BJ (cell line): ENCODE results near the gene C1QBP. TPM values are rescaled to one million over a fixed set of nuclear protein-coding genes. Genes with fewer than 3 reads are reported as not detected.
"Not testable (repeated sequence)": the region's sequence is repeated elsewhere in the genome, so short reads cannot be mapped to it uniquely, and the experiment has no call there.

Experiments used
- CTCF ChIA-PET: fragments of 350-600 bp; formaldehyde crosslinking; extraction: SDS; loops from one replicate; lab custom pipeline; 2021; ENCODE audit warnings: antibody characterized with exemption, inconsistent platforms; lab: Yijun Ruan, JAX
- POLR2A ChIA-PET: fragments of 300-600 bp; sonication (Branson Sonifier 250); formaldehyde crosslinking; extraction: SDS; loops from one replicate; lab custom pipeline; 2021; ENCODE audit warnings: antibody characterized with exemption; lab: Charles Lee
- DNase-seq: peaks from one replicate; pipeline ENCODE4 v3.0.0-alpha.2; 2011; ENCODE audit warnings: low read depth
- H3K27me3 ChIP-seq: 2 replicates; pipeline ENCODE4 v1.6.0; 2011; ENCODE audit warnings: low read length; ENCODE audit not compliant: control insufficient read depth, insufficient read depth
- H3K36me3 ChIP-seq: 2 replicates; pipeline ENCODE4 v1.5.1; 2011; ENCODE audit warnings: low read length; ENCODE audit not compliant: control insufficient read depth, insufficient read depth
- H3K4me3 ChIP-seq: 2 replicates; pipeline ENCODE4 v1.5.1; 2011; ENCODE audit warnings: low read depth, mild to moderate bottlenecking, control low read depth, low read length
- polyA plus RNA-seq: library from polyadenylated mRNA; depleted of rRNA; stranded (reverse); fragments of >200 nt; gene quantifications from 2 replicates; pipeline ENCODE4 v1.2.3, GENCODE V29; 2011
- TF ChIP-seq, protein P1 (sequence below): IDR thresholded peaks from 2 replicates; pipeline ENCODE4 v1.5.1; 2011; ENCODE audit warnings: low read depth, mild to moderate bottlenecking, control low read depth, inconsistent platforms, low read length, moderate library complexity; ENCODE audit not compliant: insufficient read depth

The C1QBP gene
- polyA plus RNA-seq, 1 experiment, result 63.8 TPM

DNA sequence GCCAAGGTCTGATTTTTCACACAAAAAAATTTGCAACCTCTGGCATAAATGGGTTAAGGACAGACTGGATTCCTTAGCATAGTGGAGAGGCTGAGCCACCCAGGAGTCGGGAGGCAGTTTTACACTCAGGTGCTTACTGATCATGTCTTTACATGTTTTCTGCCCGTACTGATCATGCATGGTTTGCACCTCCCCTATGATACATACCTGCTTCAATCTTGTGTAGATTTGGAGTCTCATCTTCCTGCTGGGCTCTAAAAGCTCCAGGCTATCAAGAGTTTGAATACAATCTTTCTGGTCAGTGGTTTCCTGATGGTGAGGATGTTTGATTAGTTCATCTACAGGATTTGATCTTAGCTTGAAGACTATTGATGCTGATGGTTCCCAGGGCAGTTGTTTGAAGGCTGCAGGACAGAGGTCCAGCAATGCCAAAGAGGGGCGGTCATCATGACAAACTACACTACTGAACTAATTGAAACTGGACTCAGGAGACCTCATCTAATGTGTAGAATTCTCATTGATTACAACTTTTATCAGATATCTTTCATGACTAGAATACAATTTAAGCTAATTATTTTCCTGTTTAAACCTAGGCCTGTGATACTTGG is 6.9 kb downstream of the C1QBP start:
- ChIA-PET CTCF (interaction anchor here (1.1 to 8.2 kb wide), 2 partner anchors 8 to 20 kb away, joined by 3 to 69 read pairs; partner anchors contain the start of gene C1QBP), POLR2A (no interaction called here)
- no peak overlapping the region for H3K4me3 ChIP-seq
- TF ChIP-seq, protein P1, sequence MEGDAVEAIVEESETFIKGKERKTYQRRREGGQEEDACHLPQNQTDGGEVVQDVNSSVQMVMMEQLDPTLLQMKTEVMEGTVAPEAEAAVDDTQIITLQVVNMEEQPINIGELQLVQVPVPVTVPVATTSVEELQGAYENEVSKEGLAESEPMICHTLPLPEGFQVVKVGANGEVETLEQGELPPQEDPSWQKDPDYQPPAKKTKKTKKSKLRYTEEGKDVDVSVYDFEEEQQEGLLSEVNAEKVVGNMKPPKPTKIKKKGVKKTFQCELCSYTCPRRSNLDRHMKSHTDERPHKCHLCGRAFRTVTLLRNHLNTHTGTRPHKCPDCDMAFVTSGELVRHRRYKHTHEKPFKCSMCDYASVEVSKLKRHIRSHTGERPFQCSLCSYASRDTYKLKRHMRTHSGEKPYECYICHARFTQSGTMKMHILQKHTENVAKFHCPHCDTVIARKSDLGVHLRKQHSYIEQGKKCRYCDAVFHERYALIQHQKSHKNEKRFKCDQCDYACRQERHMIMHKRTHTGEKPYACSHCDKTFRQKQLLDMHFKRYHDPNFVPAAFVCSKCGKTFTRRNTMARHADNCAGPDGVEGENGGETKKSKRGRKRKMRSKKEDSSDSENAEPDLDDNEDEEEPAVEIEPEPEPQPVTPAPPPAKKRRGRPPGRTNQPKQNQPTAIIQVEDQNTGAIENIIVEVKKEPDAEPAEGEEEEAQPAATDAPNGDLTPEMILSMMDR, result no peak
- no peaks in the 10 kb centered on the region for H3K27me3 ChIP-seq
- H3K36me3 ChIP-seq, result peaks cover 15% of the 10 kb centered on the region
- no peak for DNase-seq

DNA sequence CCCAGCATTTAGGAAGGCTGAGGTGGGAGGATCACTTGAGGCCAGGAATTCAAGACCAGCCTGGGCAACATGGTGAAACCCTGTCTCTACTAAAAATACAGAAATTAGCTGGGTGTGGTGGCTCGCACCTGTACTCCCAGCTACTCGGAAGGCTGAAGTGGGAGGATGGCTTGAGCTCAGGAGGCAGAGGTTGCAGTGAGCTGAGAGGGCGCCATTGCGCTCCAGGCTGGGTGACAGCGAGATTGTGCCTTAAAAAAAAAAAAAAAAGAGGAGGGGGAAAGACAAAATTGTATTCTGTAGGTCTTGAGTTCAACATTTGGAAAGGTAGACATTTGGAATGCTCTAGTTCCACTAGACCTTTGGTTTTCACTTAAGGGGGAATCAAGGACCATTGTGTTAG is 7.7 kb downstream of the C1QBP start:
- POLR2A ChIA-PET, result not testable (repeated sequence)

DNA sequence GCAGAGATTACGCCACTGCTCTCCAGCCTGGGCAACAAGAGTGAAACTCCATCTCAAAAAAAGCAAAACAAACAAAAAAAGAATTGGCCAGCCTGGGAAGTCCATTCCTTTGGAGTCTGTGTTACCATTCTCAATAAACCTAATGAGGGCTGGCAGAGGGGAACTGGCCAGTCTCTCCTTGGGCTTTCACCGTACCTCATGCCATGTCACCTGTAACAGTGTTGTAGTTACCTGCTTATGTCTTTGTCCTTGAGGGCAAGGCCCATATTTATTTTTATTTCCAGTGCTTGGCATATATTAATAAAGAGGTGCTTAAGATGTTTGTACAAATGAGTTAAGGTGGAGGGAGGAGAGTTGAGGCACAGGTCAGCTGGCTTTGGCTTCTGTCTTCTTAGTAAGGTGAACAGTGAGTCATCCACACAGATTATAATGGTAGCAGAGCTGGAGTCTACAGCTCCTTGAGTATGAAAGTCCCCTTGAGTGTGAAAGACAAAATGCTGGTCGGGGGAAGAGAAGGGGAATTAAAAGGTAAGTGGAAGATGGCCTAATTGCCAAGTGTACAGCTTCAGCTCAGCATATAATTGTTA is 8.4 kb downstream of the C1QBP start:
- ChIA-PET POLR2A (no interaction called here), CTCF (interaction anchor here (1.0 to 8.2 kb wide), 2 partner anchors 10 to 42 kb away, joined by 3 to 69 read pairs; partner anchors contain the start of gene C1QBP)
- H3K36me3 ChIP-seq, result peaks cover 17% of the 10 kb centered on the region
- no peak overlapping the region for H3K4me3 ChIP-seq
- TF ChIP-seq, protein P1, result no peak
- H3K27me3 ChIP-seq, result no peaks in the 10 kb centered on the region
- DNase-seq, result no peak

More for the DNA sequence above, 7.7 kb downstream of the C1QBP start:
- not testable (repeated sequence) for H3K4me3 ChIP-seq, DNase-seq, H3K27me3 ChIP-seq
- H3K36me3 ChIP-seq, result peaks cover 15% of the 10 kb centered on the region
- CTCF ChIA-PET, result interaction anchor here (1.0 to 8.2 kb wide), 2 partner anchors 9 to 43 kb away, joined by 3 to 69 read pairs; partner anchors contain the start of gene C1QBP

DNA sequence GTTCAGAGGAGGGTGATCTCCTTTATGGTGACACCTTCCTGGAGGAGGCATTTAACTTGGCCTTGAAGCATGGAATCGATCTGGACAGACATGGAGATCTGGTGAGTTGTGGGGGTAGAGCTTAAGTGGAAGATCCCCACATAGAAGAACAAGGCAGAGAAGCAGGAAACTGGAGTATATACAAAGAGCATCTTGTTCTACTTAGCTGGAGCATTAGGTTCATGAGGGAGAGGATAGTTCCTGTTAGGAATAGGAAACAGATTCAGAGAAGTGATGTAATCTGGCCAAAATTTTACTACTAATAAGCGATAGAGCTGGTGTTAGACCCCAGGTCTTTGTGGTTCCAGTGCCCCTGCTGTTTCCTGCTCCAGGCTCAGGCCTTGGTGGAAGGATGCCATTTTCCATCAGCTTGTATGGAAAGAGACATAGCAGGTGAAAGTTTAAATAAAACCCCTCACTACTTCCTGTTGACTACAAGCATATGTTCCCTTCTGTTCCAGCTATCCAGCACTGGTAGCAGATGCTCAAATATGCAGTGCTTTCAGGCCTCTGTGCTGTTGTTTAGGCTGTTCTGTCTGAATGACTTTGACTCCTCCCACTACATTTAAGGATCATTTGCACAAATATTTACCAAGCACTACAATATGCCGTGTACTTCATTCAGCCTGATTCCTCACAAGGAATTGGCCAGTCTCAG is 9.6 kb downstream of the C1QBP start:
- DNase-seq, result no peak

DNA sequence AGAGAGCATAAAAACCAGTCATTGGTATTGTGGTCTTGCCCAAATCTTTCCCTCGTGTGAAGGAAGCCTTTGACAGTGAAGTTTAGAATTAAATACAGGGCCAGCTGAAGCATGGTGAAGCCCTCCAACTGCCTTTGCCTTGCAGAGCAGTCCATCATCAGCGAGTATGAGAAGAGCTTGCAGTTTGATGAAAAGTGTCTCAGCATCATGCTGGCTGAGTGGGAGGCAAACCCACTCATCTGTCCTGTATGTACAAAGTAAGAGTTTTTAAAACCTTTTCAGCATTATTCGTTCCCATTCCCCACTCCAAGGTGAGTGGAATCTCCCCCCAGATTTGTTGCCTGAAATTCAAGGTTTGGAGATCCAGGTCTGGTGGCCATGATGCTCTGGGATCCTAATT is 13.1 kb downstream of the C1QBP start:
- ChIA-PET POLR2A (no interaction called here), CTCF (interaction anchor here (3.7 kb wide), 1 partner anchor 13 kb away, joined by 22 read pairs; the partner anchor contains the start of gene C1QBP)
- DNase-seq, result no peak
- no peaks in the 10 kb centered on the region for H3K27me3 ChIP-seq
- H3K36me3 ChIP-seq, result peaks cover 4% of the 10 kb centered on the region
- H3K4me3 ChIP-seq, result no peak overlapping the region
- TF ChIP-seq, protein P1, result no peak

More for the DNA sequence above, 9.6 kb downstream of the C1QBP start:
- Histone ChIP-seq H3K4me3 (no peak overlapping the region), H3K36me3 (peaks cover 14% of the 10 kb centered on the region), H3K27me3 (no peaks in the 10 kb centered on the region)
- ChIA-PET CTCF (interaction anchor here (8.2 kb wide), 1 partner anchor 11 kb away, joined by 69 read pairs; the partner anchor contains the start of gene C1QBP), POLR2A (no interaction called here)
- TF ChIP-seq, protein P1, result no peak
